Measurements from ENCODE around the gene AGRN. TPM values are rescaled to one million over a fixed set of nuclear protein-coding genes. Genes with fewer than 3 reads are reported as not detected.

The AGRN gene
- total RNA-seq, 4 donors from 2014 or later = 10.9 to 35.7 (median 20.6) TPM

GRCh38 chr1:1067284-1067859 is 47.5 kb downstream of the AGRN start:
- Histone ChIP-seq H3K4me1 (peaks cover 0 to 34% (median 20%) of the 10 kb centered on the region in 4 donors), H3K27ac (no peak overlapping the region), H3K9me3 (no peaks in the 10 kb centered on the region), H3K4me3 (no peak overlapping the region), H3K27me3 (peaks cover 0 to 77% of the 10 kb centered on the region in 2 donors), H3K36me3 (no peaks in the 10 kb centered on the region)
- no peak for DNase-seq (ENCODE audit: low spot score in 2 of 2)
- TF ChIP-seq, protein P1, sequence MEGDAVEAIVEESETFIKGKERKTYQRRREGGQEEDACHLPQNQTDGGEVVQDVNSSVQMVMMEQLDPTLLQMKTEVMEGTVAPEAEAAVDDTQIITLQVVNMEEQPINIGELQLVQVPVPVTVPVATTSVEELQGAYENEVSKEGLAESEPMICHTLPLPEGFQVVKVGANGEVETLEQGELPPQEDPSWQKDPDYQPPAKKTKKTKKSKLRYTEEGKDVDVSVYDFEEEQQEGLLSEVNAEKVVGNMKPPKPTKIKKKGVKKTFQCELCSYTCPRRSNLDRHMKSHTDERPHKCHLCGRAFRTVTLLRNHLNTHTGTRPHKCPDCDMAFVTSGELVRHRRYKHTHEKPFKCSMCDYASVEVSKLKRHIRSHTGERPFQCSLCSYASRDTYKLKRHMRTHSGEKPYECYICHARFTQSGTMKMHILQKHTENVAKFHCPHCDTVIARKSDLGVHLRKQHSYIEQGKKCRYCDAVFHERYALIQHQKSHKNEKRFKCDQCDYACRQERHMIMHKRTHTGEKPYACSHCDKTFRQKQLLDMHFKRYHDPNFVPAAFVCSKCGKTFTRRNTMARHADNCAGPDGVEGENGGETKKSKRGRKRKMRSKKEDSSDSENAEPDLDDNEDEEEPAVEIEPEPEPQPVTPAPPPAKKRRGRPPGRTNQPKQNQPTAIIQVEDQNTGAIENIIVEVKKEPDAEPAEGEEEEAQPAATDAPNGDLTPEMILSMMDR (IDR thresholded peaks at IDR 0.05) = no peak
- TF ChIP-seq EP300 (IDR thresholded peaks at IDR 0.05) = no peak
- TF ChIP-seq POLR2A (IDR thresholded peaks at IDR 0.05) = no peak
- WGBS, 2 donors = 89 to 90% methylated on average over 20 to 54 of the region's 54 CpGs

DNA sequence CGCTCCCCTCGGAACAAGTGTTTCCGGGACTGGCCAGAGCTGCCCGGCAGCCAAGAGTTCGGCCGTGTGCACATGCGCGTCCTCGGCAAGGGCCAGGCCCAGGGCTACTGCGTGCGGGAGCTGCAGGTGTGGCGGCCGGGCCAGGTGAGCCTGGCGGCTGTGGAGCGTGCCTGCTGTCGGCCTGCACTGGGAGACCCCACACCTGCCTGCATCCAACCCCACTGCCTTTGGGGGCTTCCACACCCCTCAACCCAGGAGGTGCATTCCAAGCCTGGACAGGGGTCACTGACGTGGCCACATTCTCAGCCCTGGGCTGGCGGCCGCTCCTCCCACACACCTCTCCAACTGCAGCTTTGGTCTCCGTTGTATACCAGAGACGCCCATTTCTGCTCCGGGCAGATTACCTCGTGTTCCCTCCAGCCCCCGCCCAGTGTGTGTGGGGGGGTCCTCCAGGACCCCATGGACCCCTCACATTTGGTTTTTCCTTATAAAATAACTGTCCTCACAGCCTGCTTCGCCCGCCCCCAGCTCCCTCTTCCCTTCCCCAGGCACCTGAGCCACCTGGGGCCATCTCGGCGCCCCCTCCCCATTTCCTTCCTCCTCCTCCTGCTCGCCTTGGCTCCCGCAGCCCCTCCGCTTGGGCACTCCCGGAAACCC is 48.1 kb downstream of the AGRN start:
- no peak for DNase-seq (ENCODE audit: low spot score in 2 of 2)
- H3K27ac ChIP-seq = no peak overlapping the region
- peaks cover 0 to 77% of the 10 kb centered on the region in 2 donors for H3K27me3 ChIP-seq
- TF ChIP-seq POLR2A (IDR thresholded peaks at IDR 0.05) (no peak), EP300 (IDR thresholded peaks at IDR 0.05) (no peak)
- TF ChIP-seq, protein P1 (IDR thresholded peaks at IDR 0.05) = no peak
- H3K36me3 ChIP-seq = no peaks in the 10 kb centered on the region
- no peaks in the 10 kb centered on the region for H3K9me3 ChIP-seq
- H3K4me1 ChIP-seq = peaks cover 0 to 29% (median 20%) of the 10 kb centered on the region in 4 donors
- H3K4me3 ChIP-seq = peak overlapping the region in 2 of 4 donors; percentile 44 to 51
- 23 to 50% methylated on average over 16 to 25 of the region's 32 CpGs for WGBS, 2 donors

DNA sequence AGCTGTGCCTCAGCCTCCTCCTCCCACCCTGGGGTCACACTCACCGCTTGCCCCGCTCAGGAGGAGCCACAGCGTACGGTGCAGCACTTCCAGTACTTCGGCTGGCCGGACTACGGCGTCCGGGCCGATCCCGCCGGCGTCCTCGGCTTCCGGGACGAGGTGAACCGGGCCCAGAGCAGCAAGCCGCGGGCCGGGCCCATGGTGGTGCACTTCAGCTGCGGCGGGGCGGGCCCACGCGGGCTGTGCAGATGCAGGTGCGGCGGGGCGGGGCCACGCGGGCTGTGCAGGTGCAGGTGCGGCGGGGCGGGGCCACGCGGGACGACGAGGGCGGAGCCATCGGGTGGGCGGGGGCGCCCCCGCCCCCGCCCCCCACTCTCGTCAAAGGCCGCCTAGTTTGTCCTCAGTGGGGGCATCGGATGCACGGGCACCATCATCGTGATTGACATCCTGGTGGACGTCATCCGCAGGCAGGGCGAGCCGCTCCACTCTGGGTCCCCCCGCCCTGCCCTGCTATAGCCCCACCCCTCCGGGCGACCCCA is 48.7 kb downstream of the AGRN start:
- H3K9me3 ChIP-seq = no peaks in the 10 kb centered on the region
- peaks cover 0 to 25% (median 20%) of the 10 kb centered on the region in 4 donors for H3K4me1 ChIP-seq
- no peak for DNase-seq (ENCODE audit: low spot score in 2 of 2)
- peaks cover 0 to 77% of the 10 kb centered on the region in 2 donors for H3K27me3 ChIP-seq
- no peak for TF ChIP-seq POLR2A (IDR thresholded peaks at IDR 0.05)
- TF ChIP-seq EP300 (IDR thresholded peaks at IDR 0.05) = no peak
- TF ChIP-seq, protein P1 (IDR thresholded peaks at IDR 0.05) = no peak
- peak overlapping the region; percentile 29 to 51 (median 37) for H3K4me3 ChIP-seq
- H3K36me3 ChIP-seq = no peaks in the 10 kb centered on the region
- WGBS, 2 donors = 0 to 3% methylated on average over 4 to 26 of the region's 55 CpGs
- H3K27ac ChIP-seq = peak overlapping the region in 1 of 4 donors; percentile 62

- Histone ChIP-seq H3K9me3 (no peaks in the 10 kb centered on the region), H3K4me1 (peaks cover 0 to 19% (median 14%) of the 10 kb centered on the region in 4 donors), H3K4me3 (peak overlapping the region; percentile 29 to 51 (median 37)), H3K36me3 (no peaks in the 10 kb centered on the region), H3K27me3 (peaks cover 0 to 77% of the 10 kb centered on the region in 2 donors), H3K27ac (peak overlapping the region in 1 of 4 donors; percentile 62)
- DNase-seq (ENCODE audit: low spot score in 2 of 2) = no peak
- TF ChIP-seq, protein P1 (IDR thresholded peaks at IDR 0.05) = no peak
- TF ChIP-seq EP300 (IDR thresholded peaks at IDR 0.05) = no peak
- no peak for TF ChIP-seq POLR2A (IDR thresholded peaks at IDR 0.05)
- WGBS, 2 donors = 0 to 7% methylated on average over 1 to 50 of the region's 75 CpGs
Observed at GRCh38 chr1:1069056-1069710, 49.3 kb downstream of the AGRN start.
